OCI-LY3 (cell line): ENCODE data around the gene SRPK1.

Experiments used
- H2AFZ ChIP-seq: fragments of 200-600, 300-600 bp; shearing (Covaris generic); 2 replicates; pipeline ENCODE4 v1.6.0; 2014; ENCODE audit warnings: antibody characterized with exemption, low read depth, low read length
- H3K27ac ChIP-seq: fragments of 200-600, 300-600 bp; sonication (generic); 2 replicates; pipeline ENCODE4 v1.5.1; 2014; ENCODE audit warnings: mild to moderate bottlenecking, low read length, moderate library complexity, mixed read lengths
- H3K27me3 ChIP-seq: fragments of 200-600, 300-600 bp; sonication (generic); 2 replicates; pipeline ENCODE4 v1.6.1; 2014; ENCODE audit warnings: low read depth, low read length, mixed read lengths
- H3K36me3 ChIP-seq: fragments of 200-600, 300-600 bp; sonication (generic); replicated peaks from 2 replicates; pipeline ENCODE3; 2014; ENCODE audit warnings: low read depth, low read length, mixed read lengths
- H3K4me1 ChIP-seq: fragments of 300-600, 200-600 bp; sonication (generic); 2 replicates; pipeline ENCODE4 v1.6.1; 2014; ENCODE audit warnings: low read length, mixed read lengths
- H3K4me2 ChIP-seq: fragments of 200-600, 300-600 bp; sonication (generic); 2 replicates; pipeline ENCODE4 v1.6.1; 2014; ENCODE audit warnings: low read length, mixed read lengths
- H3K4me3 ChIP-seq: fragments of 300-600, 200-600 bp; sonication (generic); 2 replicates; pipeline ENCODE4 v1.5.1; 2014; ENCODE audit warnings: antibody characterized with exemption, mild to moderate bottlenecking, low read length, moderate library complexity
- H3K79me2 ChIP-seq: fragments of 300-600, 200-600 bp; shearing (Covaris generic); 2 replicates; pipeline ENCODE4 v1.6.1; 2014; ENCODE audit warnings: mild to moderate bottlenecking, low read length, mixed read lengths
- H3K9ac ChIP-seq: fragments of 300-600, 200-600 bp; shearing (Covaris generic); 2 replicates; pipeline ENCODE4 v1.6.0; 2014; ENCODE audit warnings: mild to moderate bottlenecking, low read length, moderate library complexity
- H3K9me3 ChIP-seq: fragments of 200-600, 300-600 bp; shearing (Covaris generic); 2 replicates; pipeline ENCODE4 v1.6.1; 2014; ENCODE audit warnings: low read length, mixed read lengths; ENCODE audit not compliant: insufficient read depth
- H4K20me1 ChIP-seq: fragments of 200-600, 300-600 bp; sonication (generic); 2 replicates; pipeline ENCODE4 v1.6.1; 2016; ENCODE audit warnings: low read length, mixed read lengths; ENCODE audit not compliant: insufficient read depth
- CTCF ChIP-seq: fragments of 200-600, 300-600 bp; sonication (generic); IDR thresholded peaks from 2 replicates; pipeline ENCODE4 v1.5.1; 2014; ENCODE audit warnings: antibody characterized with exemption, low read length, low read depth
- EZH2phosphoT487 ChIP-seq: fragments of 200-600 bp; shearing (Covaris generic); IDR thresholded peaks from 2 replicates; pipeline ENCODE4 v1.6.1; 2018; ENCODE audit warnings: antibody characterized with exemption, mixed run types, low read depth

Gene SRPK1

GRCh38 chr6:35787266-35788218 is 133.4 kb downstream of the SRPK1 start:
- no peaks in the 10 kb centered on the region for H3K79me2 ChIP-seq
- no peak overlapping the region for H3K4me2 ChIP-seq
- no peak overlapping the region for H3K4me3 ChIP-seq
- H3K4me1 ChIP-seq: no peaks in the 10 kb centered on the region
- H3K9me3 ChIP-seq: no peaks in the 10 kb centered on the region
- H3K36me3 ChIP-seq: no peaks in the 10 kb centered on the region
- H3K9ac ChIP-seq: no peak overlapping the region
- no peak for TF ChIP-seq EZH2phosphoT487
- TF ChIP-seq CTCF: no peak
- H3K27ac ChIP-seq: no peak overlapping the region
- peaks cover 44% of the 10 kb centered on the region for H3K27me3 ChIP-seq
- H4K20me1 ChIP-seq: no peaks in the 10 kb centered on the region
- H2AFZ ChIP-seq: no peak overlapping the region

- TF ChIP-seq CTCF: no peak
- TF ChIP-seq EZH2phosphoT487: no peak
- no peaks in the 10 kb centered on the region for H4K20me1 ChIP-seq
- no peak overlapping the region for H3K9ac ChIP-seq
- H3K36me3 ChIP-seq: no peaks in the 10 kb centered on the region
- no peaks in the 10 kb centered on the region for H3K9me3 ChIP-seq
- peaks cover 41% of the 10 kb centered on the region for H3K27me3 ChIP-seq
- no peak overlapping the region for H3K4me2 ChIP-seq
- H3K27ac ChIP-seq: no peak overlapping the region
- H3K79me2 ChIP-seq: no peaks in the 10 kb centered on the region
- H3K4me1 ChIP-seq: no peaks in the 10 kb centered on the region
- H3K4me3 ChIP-seq: no peak overlapping the region
- H2AFZ ChIP-seq: no peak overlapping the region
These were observed 134.1 kb downstream of the SRPK1 start for GRCh38 chr6:35786810-35787209.

GRCh38 chr6:35786272-35786671 is 134.6 kb downstream of the SRPK1 start:
- H3K79me2 ChIP-seq: no peaks in the 10 kb centered on the region
- no peaks in the 10 kb centered on the region for H3K9me3 ChIP-seq
- H3K27me3 ChIP-seq: peaks cover 41% of the 10 kb centered on the region
- no peaks in the 10 kb centered on the region for H4K20me1 ChIP-seq
- H3K27ac ChIP-seq: no peak overlapping the region
- H3K9ac ChIP-seq: no peak overlapping the region
- no peak overlapping the region for H3K4me2 ChIP-seq
- TF ChIP-seq EZH2phosphoT487 (no peak), CTCF (no peak)
- H2AFZ ChIP-seq: no peak overlapping the region
- no peaks in the 10 kb centered on the region for H3K4me1 ChIP-seq
- no peaks in the 10 kb centered on the region for H3K36me3 ChIP-seq
- H3K4me3 ChIP-seq: no peak overlapping the region

- TF ChIP-seq CTCF: no peak
- no peak for TF ChIP-seq EZH2phosphoT487
- no peaks in the 10 kb centered on the region for H3K36me3 ChIP-seq
- no peak overlapping the region for H2AFZ ChIP-seq
- H4K20me1 ChIP-seq: no peaks in the 10 kb centered on the region
- no peak overlapping the region for H3K27ac ChIP-seq
- peaks cover 22% of the 10 kb centered on the region for H3K27me3 ChIP-seq
- H3K4me2 ChIP-seq: no peak overlapping the region
- no peak overlapping the region for H3K4me3 ChIP-seq
- no peaks in the 10 kb centered on the region for H3K9me3 ChIP-seq
- H3K9ac ChIP-seq: no peak overlapping the region
- no peaks in the 10 kb centered on the region for H3K79me2 ChIP-seq
- H3K4me1 ChIP-seq: no peaks in the 10 kb centered on the region
These were observed 136.7 kb downstream of the SRPK1 start for GRCh38 chr6:35784200-35784599.
